MM.1S (cell line): ENCODE results near the gene SLC11A1.

Experiments
- DNase-seq: peaks from one replicate; pipeline ENCODE4 v3.0.0-alpha.2; 2015
- H2AFZ ChIP-seq: fragments of 300-600 bp; sonication (generic); 2 replicates; pipeline ENCODE4 v1.6.0; 2016; ENCODE audit warnings: antibody characterized with exemption, low read length
- H3F3A ChIP-seq: fragments of 300-600 bp; sonication (generic); 2 replicates; pipeline ENCODE4 v1.6.1; 2016; ENCODE audit warnings: mild to moderate bottlenecking, antibody characterized with exemption, low read length, moderate library complexity, mixed read lengths; ENCODE audit not compliant: insufficient read depth
- H3K27ac ChIP-seq: fragments of 300-600 bp; sonication (generic); 2 replicates; pipeline ENCODE4 v1.5.1; 2016; ENCODE audit warnings: mild to moderate bottlenecking, low read length
- H3K27me3 ChIP-seq: fragments of 300-600 bp; sonication (generic); replicated peaks from 2 replicates; pipeline ENCODE4 v1.6.0; 2016; ENCODE audit warnings: low read length; ENCODE audit not compliant: insufficient read depth
- H3K36me3 ChIP-seq: fragments of 300-600 bp; sonication (generic); replicated peaks from 2 replicates; pipeline ENCODE4 v1.6.1; 2016; ENCODE audit warnings: mild to moderate bottlenecking, low read length, mixed read lengths; ENCODE audit not compliant: insufficient read depth
- H3K4me1 ChIP-seq: fragments of 300-600 bp; sonication (generic); 2 replicates; pipeline ENCODE4 v1.6.1; 2016; ENCODE audit warnings: low read length, mixed read lengths
- H3K4me2 ChIP-seq: fragments of 300-600 bp; sonication (generic); 2 replicates; pipeline ENCODE4 v1.6.0; 2016; ENCODE audit warnings: low read depth, low read length
- H3K4me3 ChIP-seq: fragments of 300-600 bp; sonication (generic); 2 replicates; pipeline ENCODE4 v1.5.1; 2016; ENCODE audit warnings: low read length, mixed read lengths
- H3K79me2 ChIP-seq: fragments of 300-600 bp; sonication (generic); 2 replicates; pipeline ENCODE4 v1.6.1; 2016; ENCODE audit warnings: mixed run types, low read length, mixed read lengths
- H3K9ac ChIP-seq: fragments of 300-600 bp; sonication (generic); 2 replicates; pipeline ENCODE4 v1.6.1; 2016; ENCODE audit warnings: low read length, mixed read lengths
- H3K9me2 ChIP-seq: fragments of 300-600 bp; sonication (generic); replicated peaks from 2 replicates; pipeline ENCODE4 v1.6.1; 2016; ENCODE audit warnings: mild to moderate bottlenecking, low read length, mixed read lengths; ENCODE audit not compliant: insufficient read depth
- H3K9me3 ChIP-seq: fragments of 300-600 bp; sonication (generic); replicated peaks from 2 replicates; pipeline ENCODE4 v1.6.1; 2016; ENCODE audit warnings: mild to moderate bottlenecking, low read length, mixed read lengths; ENCODE audit not compliant: insufficient read depth
- H4K20me1 ChIP-seq: fragments of 300-600 bp; sonication (generic); 2 replicates; pipeline ENCODE4 v1.6.1; 2016; ENCODE audit warnings: mild to moderate bottlenecking, low read length, moderate library complexity, mixed read lengths; ENCODE audit not compliant: insufficient read depth
- CTCF ChIP-seq: fragments of 300-600 bp; sonication (generic); IDR thresholded peaks from 2 replicates; pipeline ENCODE4 v1.5.1; 2016; ENCODE audit warnings: antibody characterized with exemption, low read length, mixed read lengths
- EZH2 ChIP-seq: fragments of 300-600 bp; sonication (generic); optimal IDR thresholded peaks from 2 replicates; pipeline ENCODE3; 2017; ENCODE audit warnings: low read depth, mild to moderate bottlenecking, antibody characterized with exemption, low read length, mixed read lengths
- EZH2phosphoT487 ChIP-seq: fragments of 300-600 bp; sonication (generic); IDR thresholded peaks from 2 replicates; pipeline ENCODE4 v1.6.1; 2018; ENCODE audit warnings: antibody characterized with exemption, low read length

The SLC11A1 gene

GRCh38 chr2:218395456-218395825 is 13.4 kb downstream of the SLC11A1 start:
- Histone ChIP-seq H3K9me2 (no peaks in the 10 kb centered on the region), H3K27ac (no peak overlapping the region; the same call in 1 of the 2 replicates), H3K4me3 (peak overlapping the region; percentile 95), H3K9me3 (no peaks in the 10 kb centered on the region), H3K27me3 (peaks cover 24% of the 10 kb centered on the region), H3K36me3 (no peaks in the 10 kb centered on the region), H3F3A (no peaks in the 10 kb centered on the region), H3K79me2 (peaks cover 6% of the 10 kb centered on the region), H3K4me2 (peak overlapping the region; percentile 86), H2AFZ (peak overlapping the region; percentile 87), H3K4me1 (peaks cover 12% of the 10 kb centered on the region), H3K9ac (peak overlapping the region; percentile 42; the same call in 1 of the 2 replicates), H4K20me1 (no peaks in the 10 kb centered on the region)
- DNase-seq, result no peak
- TF ChIP-seq CTCF (no peak), EZH2 (no peak), EZH2phosphoT487 (no peak)

- no peaks in the 10 kb centered on the region for H3K9me2 ChIP-seq
- H3K9ac ChIP-seq, result peak overlapping the region; percentile 96
- peaks cover 11% of the 10 kb centered on the region for H3K79me2 ChIP-seq
- no peaks in the 10 kb centered on the region for H3K9me3 ChIP-seq
- H3K27me3 ChIP-seq, result peaks cover 24% of the 10 kb centered on the region
- peak overlapping the region; percentile 95 for H3K4me3 ChIP-seq
- no peaks in the 10 kb centered on the region for H3K36me3 ChIP-seq
- peak overlapping the region; percentile 91 for H3K27ac ChIP-seq
- peak overlapping the region; percentile 99 for H2AFZ ChIP-seq
- TF ChIP-seq CTCF (peak; percentile 78), EZH2 (no peak)
- peak overlapping the region; percentile 86 for H3K4me2 ChIP-seq
- H4K20me1 ChIP-seq, result no peaks in the 10 kb centered on the region
- H3F3A ChIP-seq, result no peaks in the 10 kb centered on the region
- H3K4me1 ChIP-seq, result peaks cover 13% of the 10 kb centered on the region
- peak; percentile 96 for DNase-seq
Observed at GRCh38 chr2:218395826-218396687, 14.0 kb downstream of the SLC11A1 start.

- H3K27ac ChIP-seq, result peak overlapping the region; percentile 91; the same call in 1 of the 2 replicates
- no peaks in the 10 kb centered on the region for H3F3A ChIP-seq
- H3K79me2 ChIP-seq, result peaks cover 20% of the 10 kb centered on the region
- H3K9ac ChIP-seq, result peak overlapping the region; percentile 96
- no peak for DNase-seq
- peak overlapping the region; percentile 99 for H2AFZ ChIP-seq
- H3K4me2 ChIP-seq, result peak overlapping the region; percentile 86
- peaks cover 24% of the 10 kb centered on the region for H3K27me3 ChIP-seq
- peak overlapping the region; percentile 95 for H3K4me3 ChIP-seq
- no peaks in the 10 kb centered on the region for H4K20me1 ChIP-seq
- TF ChIP-seq EZH2phosphoT487, result no peak
- TF ChIP-seq CTCF, result no peak
- TF ChIP-seq EZH2, result no peak
- H3K9me2 ChIP-seq, result no peaks in the 10 kb centered on the region
- no peaks in the 10 kb centered on the region for H3K9me3 ChIP-seq
- no peaks in the 10 kb centered on the region for H3K36me3 ChIP-seq
- H3K4me1 ChIP-seq, result peaks cover 20% of the 10 kb centered on the region
Observed at GRCh38 chr2:218396688-218397462, 14.8 kb downstream of the SLC11A1 start.
